NCI-H1436 (cell line): Measurements from ENCODE around the gene ZBTB16.

ENCODE experiments used
- DNase-seq: peaks from one replicate; lab custom pipeline; 2025; lab: John Stamatoyannopoulos, UW

Gene ZBTB16

DNA sequence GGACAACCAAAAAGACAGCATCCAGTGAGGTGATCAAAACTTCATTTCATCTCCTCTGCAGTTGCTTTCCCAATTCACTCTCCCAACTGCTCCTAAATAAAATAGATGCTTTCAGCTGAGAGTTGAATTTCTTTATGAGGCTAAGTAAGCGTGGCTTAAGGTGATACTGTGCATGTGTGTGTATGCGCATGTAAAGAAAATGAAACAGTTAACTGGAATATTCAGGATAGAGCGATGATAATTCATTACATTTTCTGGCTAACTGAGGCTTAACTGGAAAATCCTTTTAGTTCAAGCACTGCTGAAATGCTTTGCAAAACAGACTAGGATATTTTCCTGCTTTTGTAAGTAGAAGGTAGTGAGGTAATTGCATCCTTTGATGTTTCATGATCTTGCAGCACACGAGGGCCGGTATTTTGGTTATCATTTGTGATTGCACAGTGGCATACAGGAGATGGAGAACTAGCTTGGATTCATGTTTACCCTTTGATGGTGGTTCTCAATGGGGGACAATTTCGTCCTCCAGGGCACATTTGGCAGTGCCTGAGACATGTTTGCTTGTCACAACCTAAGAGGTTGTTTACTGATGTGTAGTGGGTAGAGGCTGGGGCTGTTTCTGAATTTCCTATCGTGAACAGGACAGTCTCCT lies 71.2 kb downstream of the ZBTB16 start:
- no peak for DNase-seq

- no peak for DNase-seq
These were observed 72.0 kb downstream of the ZBTB16 start for GRCh38 chr11:114131461-114131864.

GRCh38 chr11:114132417-114132816 lies 72.9 kb downstream of the ZBTB16 start:
- no peak for DNase-seq

GRCh38 chr11:114132944-114133394 lies 73.5 kb downstream of the ZBTB16 start:
- DNase-seq: no peak

- DNase-seq: no peak
These were observed 74.2 kb downstream of the ZBTB16 start for GRCh38 chr11:114133548-114134329.

DNA sequence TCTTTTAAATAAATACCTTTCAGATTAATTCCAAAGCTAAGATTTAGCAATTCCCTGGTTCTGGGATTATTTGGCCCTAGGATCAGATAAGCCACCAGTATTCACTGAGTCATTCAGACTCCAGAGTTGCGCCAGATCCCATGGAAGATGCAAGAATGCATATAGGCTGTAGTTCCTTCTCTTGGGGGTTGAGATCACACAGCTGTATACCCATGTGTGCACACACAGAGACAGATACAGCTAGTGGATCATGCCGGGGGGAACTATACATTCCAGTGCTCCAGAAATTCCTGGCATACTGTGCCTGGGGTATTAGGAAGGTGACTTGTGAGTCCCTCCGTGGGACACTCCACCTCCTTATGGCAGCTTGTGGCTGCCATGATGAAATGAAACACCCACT lies 75.4 kb downstream of the ZBTB16 start:
- no peak for DNase-seq

DNA sequence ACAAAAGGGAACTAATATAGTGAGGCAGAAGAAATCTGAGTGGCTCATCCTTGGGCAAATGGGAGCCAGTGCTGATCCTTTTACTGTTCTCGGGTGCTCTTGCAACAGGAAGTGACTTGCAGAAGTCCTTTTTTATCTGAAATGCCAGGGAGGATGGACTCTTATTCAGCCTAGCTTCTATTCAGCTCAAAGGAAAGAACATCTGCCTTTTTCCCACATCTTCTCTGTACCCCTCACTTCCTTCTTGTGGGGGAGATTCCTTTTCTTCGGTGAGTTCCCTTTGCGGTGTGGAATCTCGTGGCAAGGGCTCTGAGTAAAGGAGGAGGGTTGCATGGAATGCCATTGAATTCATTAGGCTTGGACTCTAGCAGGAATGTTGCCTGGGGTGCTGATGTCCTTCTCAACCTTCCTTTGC lies 76.2 kb downstream of the ZBTB16 start:
- DNase-seq: no peak

GRCh38 chr11:114136686-114137640 lies 77.5 kb downstream of the ZBTB16 start:
- no peak for DNase-seq

DNA sequence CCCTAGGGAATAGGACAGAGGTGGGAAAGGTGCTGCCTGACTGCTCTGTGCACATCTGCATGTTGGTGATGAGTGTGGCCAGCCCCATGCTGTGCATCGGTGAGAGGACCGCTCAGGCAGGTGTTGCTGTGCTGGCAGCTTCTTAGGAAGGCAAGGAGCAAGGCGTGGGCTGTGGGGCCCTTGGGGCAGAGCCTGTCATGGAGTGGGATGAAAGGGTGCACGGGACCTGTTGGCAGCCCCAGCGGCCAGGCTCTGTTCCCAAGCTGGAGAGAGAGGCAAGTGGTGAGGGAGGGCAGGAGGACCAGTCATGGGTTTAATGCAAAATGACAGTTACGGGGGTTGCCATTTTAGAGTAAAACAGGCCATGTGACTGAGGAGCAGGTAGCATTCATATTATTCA lies 78.3 kb downstream of the ZBTB16 start:
- no peak for DNase-seq

DNA sequence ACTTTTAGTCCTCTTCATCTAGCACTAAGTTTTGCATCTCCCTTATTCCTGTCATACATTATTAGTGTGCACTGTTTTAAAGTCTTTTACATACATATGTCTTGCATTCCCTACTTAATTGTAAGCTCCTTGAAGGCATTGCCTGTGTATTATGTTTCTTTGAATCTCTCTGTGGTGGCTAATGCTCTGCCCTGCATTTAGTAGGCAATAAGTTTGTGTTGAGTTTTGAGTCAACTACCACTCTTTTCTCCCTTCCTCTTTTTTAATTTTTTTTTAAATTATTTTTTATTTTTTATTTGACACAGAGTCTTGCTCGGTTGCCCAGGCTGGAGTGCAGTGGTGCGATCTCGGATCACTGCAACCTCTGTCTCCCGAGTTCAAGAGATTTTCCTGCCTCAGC lies 78.9 kb downstream of the ZBTB16 start:
- DNase-seq: no peak

- DNase-seq: no peak
These were observed 81.3 kb downstream of the ZBTB16 start for GRCh38 chr11:114140826-114141225.

GRCh38 chr11:114141863-114142580 lies 82.5 kb downstream of the ZBTB16 start:
- no peak for DNase-seq

DNA sequence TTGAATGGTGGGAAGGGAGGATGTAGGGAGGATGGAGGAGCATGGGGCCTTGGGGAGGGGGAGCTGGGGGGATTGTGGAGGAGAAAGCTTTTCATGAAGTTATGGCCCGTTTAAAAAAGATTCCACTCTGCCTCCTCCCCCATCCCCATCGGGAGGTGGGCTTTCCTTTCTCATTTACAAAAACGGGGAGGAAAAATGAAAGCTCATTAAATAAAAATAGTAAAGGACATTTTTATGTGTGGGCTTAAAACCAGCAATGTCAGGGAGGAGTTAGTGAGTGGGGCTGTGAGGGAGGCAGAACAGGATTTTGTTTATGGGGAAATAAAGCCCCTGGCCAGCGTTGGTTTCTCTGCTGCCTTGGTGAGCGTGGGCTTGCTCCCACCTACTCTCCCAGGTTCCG lies 83.2 kb downstream of the ZBTB16 start:
- no peak for DNase-seq

DNA sequence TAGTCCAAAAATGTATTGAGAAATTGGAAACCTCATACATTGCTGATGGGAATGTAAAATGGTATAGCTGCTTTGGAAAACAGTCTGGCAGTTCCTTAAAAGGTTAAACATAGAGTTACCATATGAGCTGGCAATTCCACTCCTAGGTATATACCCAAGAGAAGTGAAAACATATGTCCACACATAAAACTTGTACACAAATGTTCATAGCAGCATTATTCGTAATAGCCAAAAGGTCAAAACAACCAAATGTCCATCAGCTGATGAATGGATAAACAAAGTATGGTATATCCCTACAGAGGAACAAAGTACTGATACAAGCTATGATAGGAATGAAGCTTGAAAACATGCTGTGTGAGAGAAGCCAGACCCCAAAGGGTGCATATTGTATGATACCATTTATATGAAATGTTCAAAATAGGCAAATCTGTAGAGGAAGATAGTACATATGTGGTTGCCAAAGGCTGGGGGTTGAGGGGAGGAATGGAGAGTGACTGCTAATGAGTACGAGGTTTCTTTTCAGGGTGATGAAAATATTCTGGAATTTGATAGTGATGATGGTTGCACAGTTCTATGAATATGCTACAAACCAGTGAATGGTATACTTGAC lies 85.8 kb downstream of the ZBTB16 start:
- DNase-seq: no peak

DNA sequence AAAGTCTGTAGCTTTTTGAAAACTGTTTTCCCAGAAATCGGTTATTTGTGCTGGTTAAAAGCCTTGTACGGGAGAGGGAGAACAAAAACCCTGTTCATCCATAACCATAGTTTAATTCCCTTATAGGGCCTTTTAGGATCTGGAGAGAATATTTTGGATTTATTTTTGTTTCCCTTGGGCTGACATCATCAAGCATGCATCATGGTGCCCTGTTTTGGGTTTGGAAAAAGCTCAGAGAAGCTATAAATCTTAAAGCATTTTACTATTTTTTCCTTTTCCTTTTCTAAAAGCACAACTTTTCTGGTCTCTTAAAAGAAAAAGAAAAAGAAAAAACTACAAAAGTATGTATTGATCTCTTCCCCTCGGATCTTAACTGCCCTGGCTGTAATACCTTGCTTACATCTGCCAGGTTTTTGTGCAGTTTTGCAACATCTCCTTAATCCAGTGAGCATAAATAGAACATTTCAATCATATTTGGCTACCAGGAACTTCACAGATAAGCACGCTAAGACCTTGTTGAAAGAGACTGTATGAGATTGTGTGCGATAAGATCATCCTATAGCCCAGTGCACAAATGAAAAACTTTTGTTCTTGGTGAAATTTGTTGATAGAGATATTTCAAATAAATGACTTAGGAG lies 88.0 kb downstream of the ZBTB16 start:
- no peak for DNase-seq

GRCh38 chr11:114148013-114148382 lies 88.5 kb downstream of the ZBTB16 start:
- DNase-seq: no peak

GRCh38 chr11:114149689-114150407 lies 90.3 kb downstream of the ZBTB16 start:
- no peak for DNase-seq

- no peak for DNase-seq
These were observed 91.2 kb downstream of the ZBTB16 start for GRCh38 chr11:114150671-114151070.

DNA sequence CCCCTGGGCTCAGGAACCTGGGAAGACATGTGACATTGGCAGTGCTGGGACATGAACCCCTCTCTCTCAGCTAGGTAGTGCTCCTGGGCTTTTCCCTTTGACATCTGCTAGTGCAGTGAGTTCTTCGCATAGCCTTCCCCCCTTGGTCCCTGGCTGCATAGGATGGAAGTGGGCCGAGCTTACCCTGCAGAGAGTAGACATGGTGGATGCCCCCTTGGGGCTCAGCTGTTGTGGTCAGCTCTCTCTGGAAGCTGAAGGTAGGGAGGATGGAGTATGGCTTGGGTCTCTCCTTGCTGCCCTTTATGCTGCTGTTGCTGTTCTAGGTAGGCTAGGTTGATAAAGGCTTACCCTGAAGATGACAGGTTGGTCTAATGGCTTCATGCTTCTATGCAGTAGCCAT lies 92.1 kb downstream of the ZBTB16 start:
- DNase-seq: no peak

- no peak for DNase-seq
These were observed 92.7 kb downstream of the ZBTB16 start for GRCh38 chr11:114152162-114152561.
